HFFc6 (cell line): ENCODE measurements around the gene FYB2. TPM values are rescaled to one million over a fixed set of nuclear protein-coding genes. Genes with fewer than 3 reads are reported as not detected.

ENCODE experiments used
- DNase-seq: peaks from one replicate; pipeline ENCODE4 v3.0.0-alpha.2; 2018
- H3K27ac Mint-ChIP-seq: 2 replicates; pipeline ENCODE4 v1.8.0; 2020; ENCODE audit warnings: mild to moderate bottlenecking, mixed read lengths
- H3K27me3 Mint-ChIP-seq: 2 replicates; pipeline ENCODE4 v1.8.0; 2021; ENCODE audit warnings: mild to moderate bottlenecking, moderate library complexity, mixed read lengths; ENCODE audit not compliant: insufficient read depth
- H3K36me3 Mint-ChIP-seq: 2 replicates; pipeline ENCODE4 v1.8.0; 2021; ENCODE audit warnings: low read depth, mixed read lengths
- H3K4me1 Mint-ChIP-seq: 2 replicates; pipeline ENCODE4 v1.8.0; 2020; ENCODE audit warnings: low read depth, mixed read lengths
- H3K4me3 Mint-ChIP-seq: 2 replicates; pipeline ENCODE4 v1.8.0; 2020; ENCODE audit warnings: mild to moderate bottlenecking, moderate library complexity, mixed read lengths
- H3K9me3 Mint-ChIP-seq: 2 replicates; pipeline ENCODE4 v1.8.0; 2020; ENCODE audit warnings: mild to moderate bottlenecking, mixed read lengths
- CTCF ChIP-seq: fragments of 200-600 bp; sonication (generic); IDR thresholded peaks from 2 replicates; pipeline ENCODE4 v1.5.0; 2021; ENCODE audit warnings: antibody characterized with exemption, mild to moderate bottlenecking
- total RNA-seq, 6 experiments: library from RNA; stranded (reverse); fragmentation: NEBNext Ultra II Directional; extraction: Animal tissue kit (Norgen Biotek cat#: 25700); gene quantifications; 2 replicates in 1 of 6; 3 replicates in 5 of 6; pipeline ENCODE4 v1.2.3, GENCODE V29; 2021

FYB2 gene
- total RNA-seq, 6 experiments from 2014 or later = 0.11 TPM; not detected in 5

DNA sequence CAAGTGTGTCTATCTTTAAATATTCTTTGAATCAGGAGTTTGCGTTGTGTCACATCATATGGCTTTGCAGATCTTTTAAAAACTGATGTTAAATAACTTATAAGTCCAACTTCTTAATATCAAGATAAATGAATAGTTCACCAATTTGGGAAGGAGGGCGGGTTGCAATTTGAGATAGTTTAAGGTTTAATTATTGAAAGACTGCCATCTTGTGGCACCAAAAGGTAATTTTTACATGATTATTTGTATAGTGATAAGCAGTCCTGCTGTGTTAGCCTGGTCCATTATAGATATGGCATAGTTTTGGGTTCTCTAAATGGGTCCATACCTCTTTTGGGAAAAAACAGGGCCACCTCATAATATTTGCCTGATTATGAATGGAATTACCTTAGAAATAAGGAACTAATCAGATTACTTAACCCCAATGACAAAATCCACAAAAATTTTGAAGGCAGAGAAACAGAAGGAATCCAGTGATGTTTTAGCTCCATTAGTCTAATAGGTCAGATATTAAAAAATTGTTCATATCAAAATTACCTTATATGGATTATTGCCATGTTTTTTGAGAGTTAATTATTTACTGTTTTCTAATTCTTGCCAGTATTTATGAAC lies 109.8 kb downstream of the FYB2 start:
- Mint-ChIP-seq H3K36me3 (no peaks in the 10 kb centered on the region), H3K4me3 (no peak overlapping the region), H3K9me3 (no peaks in the 10 kb centered on the region), H3K27me3 (peaks cover 3% of the 10 kb centered on the region; the same call in 1 of the 2 replicates), H3K27ac (no peak overlapping the region), H3K4me1 (peaks cover 35% of the 10 kb centered on the region)
- peak; percentile 35 for DNase-seq
- TF ChIP-seq CTCF = peak; percentile 83

DNA sequence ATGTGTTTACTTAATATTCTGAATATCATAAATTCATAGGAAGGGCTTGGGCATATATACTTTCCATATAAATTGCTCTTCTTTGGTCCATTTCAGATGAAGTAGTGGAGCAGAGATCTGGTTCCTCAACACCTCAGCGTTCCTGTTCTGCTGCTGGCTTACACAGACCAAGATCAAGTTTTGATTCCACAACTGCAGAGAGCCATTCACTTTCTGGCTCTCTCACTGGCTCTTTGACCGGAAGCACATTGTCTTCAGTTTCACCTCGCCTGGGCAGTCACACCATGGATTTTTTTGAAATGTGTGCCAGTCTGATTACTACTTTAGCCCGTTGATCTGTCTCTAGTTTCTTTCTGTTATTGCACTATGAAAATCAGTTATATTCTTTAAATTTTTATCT lies 111.8 kb downstream of the FYB2 start:
- no peak for DNase-seq
- Mint-ChIP-seq H3K27ac (no peak overlapping the region), H3K27me3 (peaks cover 3% of the 10 kb centered on the region; the same call in 1 of the 2 replicates), H3K4me3 (no peak overlapping the region), H3K36me3 (no peaks in the 10 kb centered on the region), H3K4me1 (peaks cover 30% of the 10 kb centered on the region), H3K9me3 (no peaks in the 10 kb centered on the region)
- TF ChIP-seq CTCF = no peak

GRCh38 chr1:56703747-56704146 lies 115.5 kb downstream of the FYB2 start:
- Mint-ChIP-seq H3K27ac (no peak overlapping the region), H3K9me3 (no peaks in the 10 kb centered on the region), H3K27me3 (peaks cover 3% of the 10 kb centered on the region; the same call in 1 of the 2 replicates), H3K4me1 (no peaks in the 10 kb centered on the region), H3K4me3 (no peak overlapping the region), H3K36me3 (no peaks in the 10 kb centered on the region)
- no peak for DNase-seq
- no peak for TF ChIP-seq CTCF

DNA sequence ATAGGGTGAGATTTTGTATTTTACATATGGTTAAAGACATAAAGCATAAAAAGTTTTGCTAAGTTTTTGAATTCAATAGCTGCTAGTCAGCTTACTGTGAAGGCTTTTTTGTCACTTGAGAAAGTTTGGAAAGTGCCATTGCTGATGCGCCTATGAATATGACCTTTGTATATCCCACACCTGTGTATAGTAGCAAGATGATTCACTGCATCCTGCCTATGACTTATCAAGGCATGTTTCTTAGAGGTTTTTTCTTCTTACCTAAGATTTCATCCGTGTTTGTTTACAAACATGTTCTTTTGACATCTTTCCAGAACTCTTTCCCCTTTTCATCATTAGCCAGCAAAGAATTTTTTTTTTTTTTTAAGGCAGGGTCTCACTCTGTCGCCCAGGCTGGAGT lies 122.5 kb downstream of the FYB2 start:
- Mint-ChIP-seq H3K27ac (no peak overlapping the region), H3K9me3 (no peaks in the 10 kb centered on the region), H3K4me3 (no peak overlapping the region), H3K4me1 (no peaks in the 10 kb centered on the region), H3K27me3 (peaks cover 2% of the 10 kb centered on the region; the same call in 1 of the 2 replicates), H3K36me3 (no peaks in the 10 kb centered on the region)
- DNase-seq = no peak
- TF ChIP-seq CTCF = no peak

DNA sequence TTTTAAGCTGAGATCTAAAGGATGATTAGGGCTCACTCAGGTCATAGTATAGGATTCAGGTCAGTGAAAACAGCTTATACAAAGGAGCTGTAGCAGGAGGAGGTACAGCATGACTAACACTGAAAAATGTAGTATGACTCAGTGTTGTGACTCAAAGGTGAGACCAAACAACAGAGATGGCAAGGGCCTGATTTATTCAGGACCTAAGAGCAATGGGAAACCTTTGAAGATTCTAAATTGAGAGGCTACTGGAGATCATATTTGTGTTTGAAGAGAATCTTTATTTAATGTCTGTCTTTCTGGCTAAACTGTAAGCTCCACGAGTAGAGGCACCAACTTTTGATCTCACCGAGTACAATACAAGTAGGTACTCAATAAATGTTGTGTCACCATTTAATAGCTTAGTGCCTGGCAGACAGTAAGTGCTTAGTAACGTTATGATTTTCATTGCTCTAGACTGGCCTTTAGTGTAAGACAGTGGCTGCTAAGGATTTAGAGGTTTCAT lies 130.6 kb downstream of the FYB2 start:
- H3K36me3 Mint-ChIP-seq = no peaks in the 10 kb centered on the region
- TF ChIP-seq CTCF = no peak
- H3K27ac Mint-ChIP-seq = no peak overlapping the region; the same call in 1 of the 2 replicates
- H3K4me3 Mint-ChIP-seq = no peak overlapping the region
- H3K9me3 Mint-ChIP-seq = no peaks in the 10 kb centered on the region
- no peaks in the 10 kb centered on the region for H3K27me3 Mint-ChIP-seq
- DNase-seq = peak; percentile 57
- H3K4me1 Mint-ChIP-seq = peaks cover 14% of the 10 kb centered on the region
